Activated T-cell treated with anti-CD3 and anti-CD28 coated beads for 1 hour (primary cell): ENCODE measurements around the gene MSRB1.
"Not testable (repeated sequence)": the region's sequence is repeated elsewhere in the genome, so short reads cannot be mapped to it uniquely, and the experiment has no call there.

Experiments used
- DNase-seq: peaks from one replicate; pipeline ENCODE4 v3.0.0-alpha.2; 2020; ENCODE audit warnings: low read depth

Gene MSRB1

DNA sequence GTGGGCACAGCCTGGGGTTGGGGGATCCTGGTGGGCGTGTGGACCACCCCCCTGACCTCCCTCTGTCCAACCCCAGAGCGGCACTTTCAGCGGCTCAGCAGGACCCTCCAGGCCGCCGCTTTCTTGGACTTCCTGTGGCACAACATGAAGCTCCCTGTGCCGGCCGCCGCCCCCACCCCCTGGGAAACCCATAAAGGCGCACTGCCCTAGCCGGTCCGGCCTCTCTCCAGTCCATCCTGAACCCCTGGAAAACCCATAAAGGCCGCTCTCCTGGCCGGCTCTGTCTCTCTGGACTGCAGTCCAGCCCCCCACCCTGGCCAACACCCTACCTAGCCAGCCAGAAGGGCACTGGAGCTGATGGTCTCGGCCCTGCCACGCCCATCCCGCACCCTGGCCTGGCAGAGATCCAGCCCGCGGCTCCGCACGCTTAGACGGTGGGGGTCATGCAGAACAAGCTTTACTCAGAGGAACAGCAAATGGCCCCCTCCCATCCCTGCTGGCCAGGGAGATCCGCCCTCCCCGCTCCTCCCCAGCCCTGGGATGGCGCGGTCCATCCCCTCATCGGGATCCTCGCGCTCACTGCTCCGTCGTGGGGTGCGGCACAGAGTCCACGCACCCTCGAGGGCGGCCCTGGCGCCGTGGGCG, 35.6 kb upstream of the MSRB1 start:
- no peak for DNase-seq

DNA sequence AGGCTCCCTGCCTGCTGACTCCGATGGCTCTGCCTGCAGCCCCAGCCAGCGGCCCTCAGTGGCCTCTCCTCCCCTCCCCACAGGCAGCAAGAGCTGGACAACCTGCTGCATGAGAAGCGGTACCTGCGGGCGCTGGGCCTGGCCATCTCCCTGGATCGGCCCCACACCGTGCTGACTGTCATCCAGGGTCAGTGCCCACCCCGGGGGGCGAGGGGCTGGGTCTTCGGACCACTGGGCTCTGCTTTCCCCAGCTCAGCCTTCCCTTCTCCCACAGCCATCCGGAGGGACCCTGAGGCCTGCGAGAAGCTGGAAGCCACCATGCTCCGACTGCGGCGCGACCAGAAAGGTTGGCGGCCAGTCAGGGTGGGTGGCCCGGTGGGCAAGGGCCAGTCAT, 34.9 kb upstream of the MSRB1 start:
- no peak for DNase-seq

DNA sequence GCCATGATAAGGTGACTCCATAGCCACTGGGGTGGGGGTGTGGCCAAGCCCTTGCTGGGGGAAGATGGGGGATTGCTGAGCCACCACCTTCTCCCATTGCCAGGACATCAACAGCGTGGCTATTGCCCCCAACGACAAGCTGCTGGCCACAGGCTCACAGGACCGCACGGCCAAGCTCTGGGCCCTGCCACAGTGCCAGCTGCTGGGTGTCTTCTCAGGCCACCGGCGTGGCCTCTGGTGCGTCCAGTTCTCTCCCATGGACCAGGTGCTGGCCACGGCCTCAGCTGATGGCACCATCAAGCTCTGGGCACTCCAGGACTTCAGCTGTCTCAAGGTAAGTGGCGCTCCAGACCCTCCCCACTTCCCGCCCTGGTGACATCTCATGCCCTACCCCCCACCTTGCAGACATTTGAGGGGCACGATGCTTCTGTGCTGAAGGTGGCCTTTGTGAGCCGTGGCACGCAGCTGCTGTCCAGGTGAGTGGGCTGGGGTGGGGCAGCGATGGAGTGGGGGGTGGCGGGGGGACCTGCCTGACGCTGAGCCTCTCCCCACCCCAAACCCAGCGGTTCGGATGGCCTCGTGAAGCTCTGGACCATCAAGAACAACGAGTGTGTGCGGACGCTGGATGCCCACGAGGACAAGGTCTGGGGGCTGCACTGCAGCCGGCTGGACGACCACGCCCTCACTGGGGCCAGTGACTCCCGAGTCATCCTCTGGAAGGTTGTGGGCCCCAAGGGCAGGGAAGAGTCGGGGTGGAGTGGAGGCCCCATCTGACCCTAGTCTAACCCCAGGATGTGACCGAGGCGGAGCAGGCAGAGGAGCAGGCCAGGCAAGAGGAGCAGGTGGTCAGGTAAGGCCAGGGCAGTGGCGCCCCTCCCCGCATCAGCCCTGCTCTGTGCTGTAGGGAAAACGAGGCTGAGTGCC, 34.2 kb upstream of the MSRB1 start:
- DNase-seq = no peak

DNA sequence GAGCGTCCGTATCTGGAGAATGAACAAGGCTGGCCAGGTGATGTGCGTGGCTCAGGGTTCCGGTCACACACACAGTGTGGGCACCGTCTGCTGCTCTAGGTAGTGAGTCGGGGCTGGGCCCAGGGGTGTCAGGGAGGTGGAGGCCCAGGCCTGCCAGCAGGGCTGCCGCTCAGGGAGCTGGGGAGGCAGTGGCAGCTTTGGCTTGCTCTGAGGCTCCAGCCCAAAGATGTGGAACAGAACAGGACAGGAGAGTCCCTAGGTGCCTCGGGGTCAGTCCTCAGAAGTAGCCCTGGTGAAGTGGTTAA, 33.2 kb upstream of the MSRB1 start:
- DNase-seq = no peak

DNA sequence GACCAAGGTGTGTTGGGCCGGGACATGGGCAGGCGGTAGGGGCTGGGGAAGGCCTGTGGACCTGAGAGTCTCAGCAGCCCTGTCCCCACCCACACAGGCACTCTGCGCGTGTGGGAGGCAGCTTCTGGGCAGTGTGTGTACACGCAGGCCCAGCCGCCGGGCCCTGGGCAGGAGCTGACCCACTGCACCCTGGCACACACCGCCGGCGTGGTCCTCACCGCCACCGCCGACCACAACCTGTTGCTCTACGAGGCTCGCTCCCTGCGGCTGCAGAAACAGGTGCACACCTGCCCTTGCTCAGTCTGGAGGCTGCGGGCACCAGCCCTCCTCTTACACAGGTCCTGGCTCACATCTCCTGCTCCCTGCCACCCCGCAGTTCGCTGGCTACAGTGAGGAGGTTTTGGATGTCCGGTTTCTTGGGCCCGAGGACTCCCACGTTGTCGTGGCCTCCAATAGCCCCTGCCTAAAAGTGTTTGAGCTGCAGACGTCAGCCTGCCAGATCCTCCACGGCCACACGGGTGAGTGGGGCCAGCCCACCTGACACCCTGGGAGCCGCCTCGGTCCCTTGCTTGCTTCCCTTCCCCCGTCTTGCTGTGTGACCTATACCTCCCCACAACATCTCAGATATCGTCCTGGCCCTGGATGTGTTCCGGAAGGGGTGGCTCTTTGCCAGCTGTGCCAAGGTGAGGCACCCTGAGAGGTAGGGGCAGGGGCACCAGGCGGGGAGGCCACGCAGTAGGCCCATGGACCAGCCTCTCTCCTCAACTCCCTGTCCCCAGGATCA, 32.6 kb upstream of the MSRB1 start:
- DNase-seq = no peak

DNA sequence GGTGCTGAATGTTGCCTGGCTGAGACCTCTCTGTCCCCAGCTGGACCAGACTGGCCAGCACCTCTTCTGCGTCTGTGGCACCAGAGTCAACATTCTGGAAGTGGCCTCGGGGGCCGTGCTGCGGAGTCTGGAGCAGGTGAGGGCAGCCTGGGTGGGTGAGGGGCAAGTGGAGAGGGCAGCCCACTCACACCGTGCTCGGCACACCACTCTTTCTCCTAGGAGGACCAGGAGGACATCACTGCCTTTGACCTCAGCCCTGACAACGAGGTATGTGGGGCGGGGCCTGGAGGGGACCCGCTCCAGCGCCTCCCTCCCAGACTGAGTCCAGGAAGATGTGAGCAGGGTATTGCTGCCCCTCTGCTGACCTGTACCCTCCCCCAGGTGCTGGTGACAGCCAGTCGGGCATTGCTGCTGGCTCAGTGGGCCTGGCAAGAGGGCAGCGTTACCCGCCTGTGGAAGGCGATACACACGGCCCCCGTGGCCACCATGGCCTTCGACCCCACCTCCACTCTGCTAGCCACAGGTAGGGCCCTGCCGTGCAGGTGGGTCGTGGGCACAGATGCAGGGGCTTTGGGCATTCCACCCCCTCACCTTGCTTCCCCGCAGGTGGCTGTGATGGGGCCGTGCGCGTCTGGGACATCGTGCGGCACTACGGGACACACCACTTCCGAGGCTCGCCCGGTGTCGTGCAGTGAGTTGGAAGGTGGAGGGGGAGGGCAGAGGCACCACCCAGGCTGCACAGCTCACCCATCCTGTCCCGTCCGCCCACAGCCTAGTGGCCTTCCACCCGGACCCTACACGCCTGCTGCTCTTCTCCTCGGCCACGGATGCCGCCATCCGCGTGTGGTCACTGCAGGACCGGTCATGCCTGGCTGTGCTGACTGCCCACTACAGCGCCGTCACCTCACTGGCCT, 31.4 kb upstream of the MSRB1 start:
- no peak for DNase-seq

DNA sequence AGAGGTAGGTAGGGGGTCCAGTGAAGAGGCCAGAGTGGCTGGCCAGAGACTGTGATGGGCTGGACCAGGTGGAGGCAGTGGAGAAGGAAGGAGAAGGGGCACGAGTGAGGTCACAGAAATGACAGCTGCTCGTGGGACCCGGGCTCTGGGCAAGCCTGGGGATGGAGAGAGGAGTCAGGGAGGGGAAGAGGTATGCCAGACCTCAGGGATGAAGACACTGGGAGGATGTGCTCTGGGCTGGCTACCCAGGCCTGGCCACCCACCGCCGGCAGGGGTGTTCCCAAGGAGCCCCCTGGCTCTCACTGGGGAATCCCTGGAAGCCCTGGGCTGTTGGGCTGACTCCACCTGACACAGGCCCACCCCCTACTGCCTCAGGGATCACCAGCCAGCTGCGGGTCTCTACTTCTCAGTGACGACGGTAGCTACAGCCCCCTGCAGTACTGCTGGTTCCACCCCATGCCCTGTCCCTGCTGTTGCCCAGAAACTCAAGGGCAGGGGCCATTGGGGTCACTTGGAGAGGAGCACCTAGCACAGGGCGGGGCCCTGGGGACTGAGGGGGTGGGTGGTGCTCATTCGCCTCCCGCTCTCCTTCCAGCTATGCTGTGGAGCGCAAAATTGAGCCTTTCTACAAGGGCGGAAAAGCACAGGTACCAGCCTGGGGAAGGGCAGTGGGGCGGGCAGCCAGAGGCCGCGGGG, 30.6 kb upstream of the MSRB1 start:
- no peak for DNase-seq

DNA sequence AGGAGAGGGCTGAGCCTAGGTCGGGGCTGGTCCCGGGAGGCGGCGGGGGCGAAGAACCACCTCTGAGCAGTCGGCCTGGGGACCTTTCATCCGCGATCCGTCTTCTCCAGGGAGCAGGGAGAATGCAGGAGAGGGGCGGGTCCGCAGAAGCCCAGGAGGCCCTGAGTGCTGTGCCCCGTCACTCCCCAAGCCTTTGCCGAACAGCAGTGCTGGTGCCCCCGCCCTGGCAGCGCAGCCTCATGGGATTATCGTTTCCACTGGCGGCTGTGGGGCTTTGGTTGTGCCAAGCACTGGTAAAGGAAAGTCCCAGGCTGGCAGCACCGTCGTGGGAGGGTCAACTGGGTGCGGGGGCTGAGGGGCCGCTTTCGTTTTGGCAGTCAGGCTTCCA, 29.5 kb upstream of the MSRB1 start:
- no peak for DNase-seq

DNA sequence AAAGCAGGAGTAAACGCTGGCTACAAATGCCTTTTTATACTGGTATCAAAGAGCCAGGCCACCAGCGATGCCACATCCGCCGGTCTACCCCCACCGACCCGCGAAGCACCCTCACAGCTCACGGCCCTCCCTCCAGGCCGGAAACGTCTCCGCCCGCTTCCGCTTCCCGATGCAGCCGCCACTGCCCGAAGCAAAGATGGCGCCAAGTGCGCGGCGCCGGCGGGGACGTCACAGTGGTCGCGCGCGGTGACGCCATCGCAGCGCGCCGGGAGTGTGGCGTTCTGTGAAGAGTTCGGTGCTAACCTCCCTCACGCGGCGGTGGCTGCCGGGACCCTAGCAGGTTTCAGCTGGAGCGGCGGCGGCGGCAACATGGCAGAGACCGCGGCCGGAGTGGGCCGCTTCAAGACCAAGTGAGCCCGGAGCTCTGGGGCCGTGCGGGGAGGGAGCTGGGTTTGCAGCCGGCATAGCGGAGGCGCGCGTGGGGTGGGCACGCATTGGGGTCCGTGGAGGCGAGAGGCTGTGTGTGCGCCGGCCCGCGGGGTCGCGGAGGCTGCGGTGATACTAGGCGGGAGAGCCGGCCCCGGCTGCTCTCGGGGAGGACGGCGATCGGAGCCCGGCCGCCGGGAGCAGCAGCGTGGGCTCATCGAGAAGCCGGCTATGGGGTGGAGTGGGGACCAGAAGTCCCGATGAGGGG, 28.9 kb upstream of the MSRB1 start, which contains the start of gene TBL3:
TSS of gene TBL3 (plus strand) at position 258 of the 694 bp plus-strand sequence. CDS start at position 370, 112 bp downstream.
- peak; percentile 93 for DNase-seq

DNA sequence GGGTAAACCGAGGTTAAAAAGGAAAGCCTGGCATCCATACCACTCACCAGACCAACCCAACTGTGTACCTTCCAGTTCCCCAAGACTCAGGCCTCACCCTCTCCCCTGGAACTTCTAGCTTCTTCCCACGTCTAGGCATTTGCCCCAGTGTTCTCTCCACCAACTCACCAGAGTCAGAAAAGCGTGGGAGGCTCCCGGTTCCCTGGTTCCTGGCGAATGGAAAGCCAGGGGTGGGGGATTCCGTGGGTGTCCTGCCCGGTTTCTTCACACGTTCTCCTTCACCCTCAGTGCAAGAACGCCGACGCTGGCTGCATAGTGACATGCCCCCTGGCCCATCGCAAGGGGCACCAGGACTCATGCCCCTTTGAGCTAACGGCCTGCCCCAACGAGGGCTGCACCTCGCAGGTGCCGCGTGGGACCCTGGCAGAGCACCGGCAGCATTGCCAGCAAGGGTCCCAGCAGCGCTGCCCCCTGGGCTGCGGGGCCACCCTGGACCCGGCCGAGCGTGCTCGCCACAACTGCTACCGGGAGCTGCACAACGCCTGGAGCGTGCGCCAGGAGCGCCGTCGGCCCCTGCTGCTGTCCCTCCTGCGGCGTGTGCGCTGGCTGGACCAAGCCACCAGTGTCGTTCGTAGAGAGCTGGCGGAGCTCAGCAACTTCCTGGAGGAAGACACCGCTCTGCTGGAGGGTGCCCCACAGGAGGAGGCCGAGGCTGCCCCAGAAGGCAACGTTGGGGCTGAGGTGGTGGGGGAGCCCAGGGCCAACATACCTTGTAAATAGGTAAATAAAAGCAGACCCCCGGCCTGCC, 25.4 kb upstream of the MSRB1 start:
- no peak for DNase-seq

DNA sequence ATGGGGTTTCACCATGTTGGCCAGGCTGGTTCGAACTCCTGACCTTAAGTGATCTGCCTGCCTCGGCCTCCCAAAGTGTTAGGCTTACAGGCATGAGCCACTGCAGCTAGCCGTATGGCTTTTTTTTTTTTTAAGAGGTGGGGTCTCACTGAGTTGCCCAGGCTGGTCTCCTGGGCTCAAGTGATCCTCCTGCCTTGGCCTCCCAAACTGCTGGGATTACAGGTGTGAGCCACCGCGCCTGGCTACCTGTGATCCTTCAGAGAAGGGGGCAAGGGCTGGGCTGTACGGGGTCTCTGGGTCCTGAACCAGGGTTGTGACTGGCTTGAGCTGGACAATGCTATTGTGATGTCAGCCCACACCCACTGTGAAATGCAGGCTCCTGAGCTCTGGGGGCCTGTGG, 23.5 kb upstream of the MSRB1 start, which contains the start of gene RNF151:
TSS of gene RNF151 (plus strand) at position 397 of the 400 bp plus-strand sequence. CDS start 26 bp downstream, outside the sequence.
- DNase-seq = no peak

DNA sequence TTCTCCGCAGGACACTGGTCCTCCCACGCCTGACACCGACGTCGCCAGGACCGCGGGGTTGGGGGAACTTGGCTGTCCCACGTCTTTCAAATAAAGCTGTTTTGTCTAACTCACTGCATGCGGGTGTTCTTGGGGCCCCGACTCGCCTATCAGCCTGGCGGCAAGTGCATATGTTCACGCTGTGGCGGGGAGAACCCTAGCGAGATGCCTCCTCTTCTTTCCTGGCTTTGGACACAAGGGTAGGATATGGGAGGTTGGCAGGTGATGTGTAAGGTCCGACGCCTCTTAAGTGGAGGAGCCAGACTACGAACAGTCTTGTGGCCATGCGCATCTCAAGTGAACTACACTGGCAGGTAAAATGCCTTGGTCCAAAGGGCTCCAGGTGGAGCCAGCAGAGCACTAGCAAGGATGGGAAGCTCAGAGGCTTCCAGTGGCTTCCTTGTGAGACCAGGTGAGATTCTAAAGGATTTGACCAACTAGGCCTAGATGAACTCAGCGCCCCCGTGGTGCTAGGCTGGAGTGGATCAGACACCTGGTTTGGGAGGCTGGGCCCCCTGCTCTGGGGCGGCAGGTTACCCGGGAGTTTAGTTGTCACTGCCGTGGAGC, 22.5 kb upstream of the MSRB1 start:
- DNase-seq = no peak

DNA sequence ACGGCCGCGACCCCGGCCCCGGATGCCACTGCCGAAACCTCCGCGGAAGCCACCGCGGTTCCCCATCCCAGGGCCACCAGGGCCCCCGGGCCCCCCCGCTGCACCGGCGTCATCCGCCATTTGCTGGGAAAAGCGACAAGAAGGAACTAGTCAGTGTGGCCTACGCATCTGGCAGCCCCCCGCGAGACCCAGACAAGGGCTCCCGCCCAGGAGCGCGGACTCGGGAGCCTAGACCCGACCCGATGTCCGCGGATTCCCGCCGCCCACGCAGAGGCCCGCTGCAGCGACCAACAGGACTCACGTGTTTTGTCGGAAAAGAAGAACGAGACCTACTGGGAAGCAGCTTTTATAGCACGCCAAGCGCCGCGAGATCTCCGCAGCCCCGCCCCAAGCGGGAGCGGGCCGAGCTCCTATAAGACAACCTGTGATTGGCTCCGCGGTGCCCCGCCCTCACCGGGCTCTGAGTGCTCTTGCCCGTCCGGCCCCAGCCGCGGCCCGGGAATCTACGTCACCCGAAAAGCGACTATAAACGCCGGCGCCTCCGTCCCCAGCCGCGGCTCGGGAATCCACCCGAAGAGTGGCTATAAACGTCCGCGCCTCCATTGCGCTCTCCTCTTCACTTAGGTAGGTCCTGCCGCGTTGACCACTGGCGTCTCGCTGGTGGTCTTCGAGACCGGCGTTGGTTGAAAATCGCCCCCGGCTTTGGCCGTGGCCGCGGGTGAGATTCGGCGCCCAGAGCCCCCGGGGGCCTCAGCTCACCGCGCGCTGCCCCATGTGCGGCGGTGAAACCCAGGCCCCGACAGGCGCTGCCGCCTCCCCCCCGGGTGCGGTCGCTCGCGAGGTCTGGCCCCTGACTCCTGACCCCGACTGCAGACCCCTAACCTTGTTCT, 21.8 kb upstream of the MSRB1 start, which contains the start of gene RPS2:
TSS of gene RPS2 (minus strand) at position 321 of the 890 bp plus-strand sequence. CDS start at position 120, 201 bp downstream.
- peak; percentile 93 for DNase-seq

DNA sequence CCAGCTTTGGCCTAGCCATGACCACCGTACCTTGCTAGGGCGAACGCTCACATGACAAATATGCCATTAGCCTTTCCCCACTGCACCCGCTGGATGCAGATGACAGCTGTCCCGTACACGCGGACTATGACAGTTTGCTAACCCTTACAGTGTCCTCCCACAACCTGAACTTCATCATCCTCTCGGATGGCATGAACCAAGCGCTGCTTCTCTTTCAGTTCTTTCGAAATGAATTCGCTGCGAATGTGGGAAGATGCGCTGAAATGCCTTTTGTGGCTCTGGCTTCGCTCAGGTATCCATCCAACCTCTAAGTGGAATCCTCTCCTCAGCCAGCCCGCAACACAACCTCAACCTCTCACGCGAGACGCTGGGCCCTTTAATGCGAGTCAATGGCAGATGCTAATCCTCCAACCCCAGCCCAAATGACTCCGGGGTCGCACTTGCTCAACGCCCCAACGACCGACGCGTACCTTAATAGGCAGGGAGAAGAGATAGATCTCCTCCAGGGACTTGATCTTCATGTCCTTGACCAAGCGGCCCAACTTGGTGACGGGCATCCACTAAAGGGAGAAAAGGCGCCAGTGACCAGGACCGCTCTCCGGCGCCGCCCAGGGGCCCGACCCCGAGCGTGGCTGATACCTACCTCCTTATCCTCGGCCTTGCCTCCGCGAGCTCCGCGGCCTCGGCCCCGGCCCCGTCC, 21.0 kb upstream of the MSRB1 start:
- no peak for DNase-seq

DNA sequence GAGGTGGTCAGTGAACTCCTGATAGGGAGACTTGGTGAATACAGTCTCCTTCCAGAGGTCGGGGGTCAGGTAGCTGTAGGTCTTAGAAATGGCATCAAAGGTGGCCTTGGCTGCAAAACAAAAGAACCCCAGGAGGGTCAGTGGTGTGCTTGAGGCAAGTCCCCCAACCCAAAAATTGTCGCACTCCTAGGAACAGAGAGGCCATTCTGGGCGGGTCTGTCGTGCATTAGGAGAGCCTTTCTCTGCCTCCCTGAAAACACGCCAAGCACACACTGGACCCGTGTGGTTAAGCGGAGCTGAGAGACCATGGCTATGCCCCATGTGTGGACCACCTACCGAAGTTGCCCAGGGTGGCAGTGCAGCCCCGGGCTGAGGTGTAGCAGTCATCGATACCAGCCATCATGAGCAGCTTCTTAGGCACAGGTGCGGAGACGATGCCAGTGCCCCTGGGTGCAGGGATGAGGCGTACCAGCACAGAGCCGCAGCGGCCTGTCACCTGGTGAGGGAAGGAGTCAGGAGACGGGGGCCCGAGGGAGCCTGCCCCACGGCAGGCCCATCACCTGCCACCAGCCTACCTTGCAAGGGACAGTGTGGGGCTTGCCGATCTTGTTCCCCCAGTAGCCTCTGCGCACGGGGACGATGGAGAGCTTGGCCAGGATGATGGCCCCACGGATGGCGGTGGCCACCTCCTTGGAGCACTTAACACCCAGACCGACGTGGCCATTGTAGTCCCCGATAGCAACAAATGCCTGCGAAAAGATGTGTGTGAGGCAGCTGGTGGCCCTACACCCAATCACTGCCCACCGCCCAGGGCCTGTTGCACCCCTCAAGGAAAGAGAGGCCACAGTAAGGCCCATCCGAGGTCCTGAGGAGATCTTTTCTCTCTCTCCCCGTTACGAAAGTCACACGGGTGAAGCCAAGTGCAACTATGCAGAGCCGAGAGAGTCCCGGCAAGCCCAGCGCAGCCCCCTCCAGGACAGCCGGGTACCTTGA, 19.5 kb upstream of the MSRB1 start:
- not testable (repeated sequence) for DNase-seq

DNA sequence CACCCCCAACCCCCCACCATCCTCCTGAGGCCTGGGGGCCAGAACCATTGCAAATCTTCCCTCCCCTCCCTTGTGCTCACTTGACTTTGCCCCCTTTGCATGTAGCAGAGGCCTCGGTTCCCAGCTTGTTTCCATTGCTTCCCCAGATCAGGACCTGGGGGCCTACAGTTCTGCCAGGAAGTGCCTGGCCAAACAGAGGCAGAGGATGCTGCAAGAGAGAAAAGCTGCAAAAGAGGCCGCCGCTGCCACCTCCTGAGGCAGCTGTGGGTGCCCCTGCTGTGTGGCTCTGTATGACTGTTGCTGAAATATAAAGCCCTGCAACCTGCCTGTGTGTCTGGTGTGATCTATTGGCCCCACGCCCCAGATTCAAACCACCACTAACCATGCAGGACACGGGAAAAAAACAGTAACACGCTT, 18.7 kb upstream of the MSRB1 start:
- DNase-seq = no peak
